ENCODE data around the gene FAM222B.
A peak's percentile ranks its signal among the peaks of the same experiment; 100 is the strongest.
"Not testable (repeated sequence)": the region's sequence is repeated elsewhere in the genome, so short reads cannot be mapped to it uniquely, and the experiment has no call there.

The FAM222B gene, protein sequence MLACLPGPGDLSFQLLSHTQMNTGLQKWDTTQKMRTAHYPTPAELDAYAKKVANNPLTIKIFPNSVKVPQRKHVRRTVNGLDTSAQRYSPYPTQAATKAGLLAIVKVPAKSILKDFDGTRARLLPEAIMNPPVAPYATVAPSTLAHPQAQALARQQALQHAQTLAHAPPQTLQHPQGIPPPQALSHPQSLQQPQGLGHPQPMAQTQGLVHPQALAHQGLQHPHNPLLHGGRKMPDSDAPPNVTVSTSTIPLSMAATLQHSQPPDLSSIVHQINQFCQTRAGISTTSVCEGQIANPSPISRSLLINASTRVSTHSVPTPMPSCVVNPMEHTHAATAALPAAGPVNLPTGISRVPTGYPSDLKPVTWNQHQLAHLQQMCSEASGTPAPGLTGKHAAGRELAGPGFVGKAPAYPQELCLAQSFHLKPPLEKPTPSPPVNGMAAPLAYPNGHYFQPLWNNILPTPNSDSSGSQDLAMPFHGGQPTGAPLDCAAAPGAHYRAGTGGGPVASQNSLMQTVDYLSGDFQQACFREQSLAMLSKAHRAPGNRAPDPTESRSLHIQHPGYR

GRCh38 chr17:28842282-28843012 lies at the start of gene FAM222B:
Gene FAM222B (minus strand): TSS chr17:28842790. CDS start chr17:28766667, 76,123 bp downstream.
- peak; percentile 63 for DNase-seq

- DNase-seq, result no peak
These were observed 49.4 kb upstream of the FAM222B start for GRCh38 chr17:28892024-28892423.

GRCh38 chr17:28891201-28891600 lies 48.6 kb upstream of the FAM222B start:
- no peak for DNase-seq

GRCh38 chr17:28889996-28890395 lies 47.4 kb upstream of the FAM222B start:
- DNase-seq, result no peak

DNA sequence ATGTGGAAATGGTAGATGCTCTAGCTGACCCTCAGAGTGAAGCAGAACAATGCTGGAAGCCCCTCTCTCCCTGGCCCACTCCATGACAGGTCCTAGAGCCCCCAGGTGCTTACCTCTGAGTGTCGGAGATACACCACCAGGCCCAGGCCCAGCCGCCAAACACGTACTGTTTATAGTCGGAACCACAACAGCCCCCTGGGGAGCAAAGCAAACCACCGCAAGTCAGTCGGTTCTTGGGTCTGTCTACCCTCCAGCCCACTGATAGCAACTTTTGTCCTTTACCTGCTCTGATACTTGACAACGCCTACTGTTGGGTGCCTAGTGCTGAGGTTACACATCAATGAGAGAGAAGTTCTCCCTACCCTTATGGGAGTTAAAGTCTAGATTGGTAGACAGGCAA lies 46.2 kb upstream of the FAM222B start:
- DNase-seq, result no peak

DNA sequence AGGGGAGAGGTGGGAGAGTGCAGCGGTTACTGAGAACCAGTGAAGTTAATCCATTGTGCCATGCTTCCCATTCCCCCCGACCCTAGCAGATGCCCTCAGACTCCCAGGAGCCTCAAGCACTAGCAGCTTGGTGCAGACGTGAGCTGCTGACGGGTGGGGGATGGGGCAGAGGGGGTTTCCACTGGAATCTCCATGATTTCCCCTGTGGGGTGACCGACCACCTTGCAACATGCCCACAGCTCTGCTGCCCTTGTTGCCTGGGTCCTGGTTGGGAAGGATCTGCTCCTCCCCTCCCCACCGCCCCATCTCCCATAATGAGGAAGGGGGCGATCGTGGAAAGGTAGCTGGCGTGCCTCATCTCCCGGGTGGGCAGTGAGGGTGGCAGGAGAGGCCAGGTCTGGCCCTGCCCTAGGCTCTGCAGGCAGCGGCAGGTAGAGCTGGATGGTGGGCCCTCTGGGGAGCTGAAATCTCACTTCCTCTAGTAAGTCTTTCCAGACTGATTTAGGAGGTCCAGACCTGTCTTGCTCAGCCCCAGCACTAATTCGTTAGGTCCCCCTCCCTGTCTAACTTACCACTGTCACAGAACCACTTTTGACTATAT lies 45.4 kb upstream of the FAM222B start:
- no peak for DNase-seq

DNA sequence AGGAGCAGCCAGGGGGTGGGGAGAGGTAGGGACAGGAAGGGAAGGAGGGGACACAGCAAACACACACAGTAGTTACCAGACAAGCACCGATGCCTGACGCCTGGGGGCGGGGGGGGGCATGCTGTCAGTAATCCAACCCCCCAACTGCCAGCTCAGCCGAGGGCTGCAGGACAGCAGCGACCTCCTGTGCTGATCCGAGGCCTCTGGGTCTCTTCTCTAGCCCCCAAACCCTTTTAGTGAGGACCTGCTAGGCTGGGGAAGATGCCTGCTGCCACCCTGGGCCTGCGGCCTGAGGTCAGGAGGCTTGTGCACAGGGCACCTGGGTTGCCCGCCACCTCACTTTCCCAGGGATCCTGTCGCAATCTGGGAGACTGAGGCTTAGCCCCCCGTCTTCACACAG lies 43.4 kb upstream of the FAM222B start:
- no peak for DNase-seq

- no peak for DNase-seq
These were observed 42.8 kb upstream of the FAM222B start for GRCh38 chr17:28885363-28885762.

- no peak for DNase-seq
These were observed 41.5 kb upstream of the FAM222B start for GRCh38 chr17:28883967-28884702.

GRCh38 chr17:28882154-28882895 lies 39.7 kb upstream of the FAM222B start:
- no peak for DNase-seq

DNA sequence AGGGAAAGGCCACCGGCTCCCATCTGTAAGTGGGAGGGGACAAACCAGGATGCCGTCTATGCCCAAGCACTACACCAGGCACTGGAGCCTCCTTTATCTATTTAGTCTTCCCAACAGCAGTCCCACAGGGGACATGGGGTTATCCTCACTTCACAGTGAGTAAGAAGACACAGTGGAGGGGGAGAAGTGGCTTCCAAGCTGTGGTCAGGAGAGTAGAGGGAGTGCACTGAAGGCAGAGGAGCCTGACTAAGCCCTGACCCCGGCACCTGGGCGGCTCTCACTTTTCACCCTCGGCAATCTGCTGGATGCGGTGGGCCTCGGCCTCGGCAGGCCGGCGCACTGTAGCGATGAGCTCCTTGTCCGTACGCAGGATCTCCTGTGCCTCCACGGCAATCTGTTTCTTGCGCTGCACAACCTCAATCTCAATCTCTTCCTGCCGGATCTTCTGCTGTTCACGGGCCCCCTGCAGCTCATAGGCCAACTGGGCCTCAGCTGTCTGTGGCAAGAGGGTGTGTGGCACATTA lies 39.0 kb upstream of the FAM222B start:
- DNase-seq, result no peak

DNA sequence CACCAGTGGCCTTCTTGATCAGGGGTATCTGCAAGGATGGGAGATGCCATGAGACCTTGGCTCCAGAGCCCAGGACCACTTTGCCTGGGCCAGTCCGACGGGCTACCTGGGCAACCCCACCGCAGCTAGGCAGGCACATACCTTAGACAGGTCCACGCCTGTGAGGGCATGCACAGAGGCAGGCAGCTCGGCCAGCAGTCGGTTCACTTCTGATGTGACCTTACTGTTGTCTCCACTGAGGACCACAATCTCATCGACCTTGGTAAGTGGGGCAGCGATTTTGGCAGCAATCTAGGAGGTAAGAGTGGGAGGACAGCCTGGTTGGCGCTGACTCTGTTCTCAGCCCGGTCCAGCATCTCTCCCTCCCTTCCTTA lies 38.0 kb upstream of the FAM222B start:
- no peak for DNase-seq

GRCh38 chr17:28879886-28880571 lies 37.4 kb upstream of the FAM222B start:
- DNase-seq, result no peak

DNA sequence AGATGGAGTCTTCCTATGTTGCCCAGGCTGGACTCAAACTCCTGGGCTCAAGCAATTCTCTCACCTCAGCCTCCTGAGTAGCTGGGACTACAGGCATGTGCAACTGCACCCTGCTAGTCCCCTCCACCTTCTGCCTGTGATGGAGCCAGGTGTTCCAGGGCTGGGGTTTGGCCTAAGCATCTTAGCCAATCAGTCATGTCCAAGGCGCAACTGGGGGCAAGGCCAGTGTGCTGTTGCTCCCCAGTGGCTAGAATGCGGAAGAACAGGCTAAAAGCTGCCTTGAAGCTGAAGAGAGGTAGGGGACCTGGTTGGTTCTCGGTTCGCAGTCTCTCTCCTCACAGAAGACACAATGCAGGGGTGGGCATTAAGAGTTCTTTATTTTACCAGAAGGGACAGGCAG lies 36.4 kb upstream of the FAM222B start:
- DNase-seq, result no peak

GRCh38 chr17:28878158-28878910 lies 35.7 kb upstream of the FAM222B start:
- no peak for DNase-seq

DNA sequence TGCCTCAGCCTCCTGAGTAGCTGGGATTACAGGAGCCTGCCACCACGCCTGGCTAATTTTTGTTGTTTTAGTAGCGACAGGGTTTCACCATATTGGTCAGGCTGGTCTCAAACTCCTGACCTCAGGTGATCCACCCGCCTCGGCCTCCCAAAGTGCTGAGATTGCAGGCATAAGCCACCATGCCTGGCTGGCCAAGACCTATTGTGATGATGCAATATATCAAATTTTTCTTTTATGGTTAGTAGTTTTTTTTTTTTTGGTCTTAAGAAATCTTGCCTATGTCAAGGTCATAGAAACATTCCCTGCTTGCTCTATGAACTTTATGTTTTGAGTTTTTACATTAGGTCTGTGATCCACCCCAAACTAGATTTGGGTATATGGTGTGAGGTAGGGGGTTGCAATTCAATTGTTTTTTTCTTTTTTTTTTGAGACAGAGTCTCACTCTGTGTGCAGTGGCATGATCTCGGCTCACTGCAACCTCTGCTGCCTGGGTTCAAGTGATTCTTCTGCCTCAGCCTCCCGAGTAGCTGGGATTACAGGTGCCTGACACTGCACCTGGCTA lies 34.6 kb upstream of the FAM222B start:
- not testable (repeated sequence) for DNase-seq

DNA sequence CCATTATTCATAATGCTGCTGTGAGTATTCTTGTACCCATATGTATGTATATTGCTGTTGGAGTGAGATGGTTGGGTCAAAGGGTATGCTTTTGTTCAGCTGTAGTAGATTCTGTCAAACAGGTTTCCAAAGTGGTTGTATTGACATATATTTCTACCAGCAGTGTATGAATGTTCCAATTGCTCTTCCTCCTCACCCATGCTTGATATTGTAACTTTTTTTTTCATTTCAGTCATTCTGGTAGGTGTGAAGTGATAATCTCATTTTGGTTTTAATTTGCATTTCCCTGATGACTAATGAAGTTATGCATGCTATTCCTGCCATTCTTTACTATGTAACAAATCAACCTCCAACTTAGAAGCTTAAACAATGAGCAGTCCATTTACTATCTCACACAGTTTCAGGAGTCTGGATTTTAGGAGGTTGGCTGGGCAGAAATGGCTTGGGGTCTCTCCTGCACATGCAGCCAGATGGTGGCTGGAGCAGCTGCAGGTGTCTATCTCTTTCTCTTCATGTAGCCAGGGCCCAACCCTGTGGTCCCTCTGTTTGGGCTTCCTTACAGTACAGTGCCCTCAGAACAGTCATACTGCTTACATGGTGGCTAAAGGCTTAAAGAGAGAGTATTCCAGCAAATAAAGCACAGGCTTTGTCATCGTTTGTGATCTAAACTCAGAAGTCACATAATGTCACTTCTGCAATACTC lies 33.4 kb upstream of the FAM222B start:
- DNase-seq, result no peak

DNA sequence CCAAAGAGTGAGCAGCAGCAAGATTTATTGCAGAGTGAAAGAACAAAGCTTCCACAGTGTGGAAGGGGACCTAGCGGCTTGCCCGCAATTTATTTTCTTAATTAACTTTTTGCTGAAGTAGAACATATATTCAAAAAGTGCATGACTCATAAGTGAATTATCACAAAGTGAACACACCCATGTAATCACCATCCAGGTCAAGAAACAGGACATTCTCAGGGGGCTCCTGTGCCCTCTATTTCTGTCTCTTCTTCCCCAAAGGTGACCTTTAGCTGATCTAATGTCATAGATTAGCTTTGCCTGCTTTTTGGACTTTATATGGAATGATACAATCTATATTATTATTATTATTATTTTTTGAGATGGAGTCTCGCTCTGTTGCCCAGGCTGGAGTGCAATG lies 32.2 kb upstream of the FAM222B start:
- DNase-seq, result no peak

DNA sequence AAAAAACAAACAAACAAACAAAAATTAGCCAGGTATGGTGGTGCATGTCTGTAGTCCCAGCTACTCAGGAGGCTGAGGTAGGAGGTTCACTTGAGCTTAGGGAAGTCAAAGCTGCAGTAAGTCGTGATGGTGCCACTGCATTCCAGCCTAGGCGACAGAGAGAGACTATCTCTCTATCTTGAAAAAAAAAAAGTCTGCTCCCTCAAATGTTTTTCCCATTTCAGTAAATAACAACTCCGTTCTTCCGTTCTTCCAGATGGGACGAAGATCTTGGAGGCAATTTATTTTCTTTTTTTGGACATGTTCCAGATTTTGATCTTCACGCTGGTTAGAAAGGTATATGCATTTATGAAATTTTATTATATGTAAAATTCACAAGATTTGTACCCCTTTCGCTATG lies 31.2 kb upstream of the FAM222B start:
- DNase-seq, result no peak

Data from kidney glomerular epithelial cell (primary cell).